ENCODE data around the gene LINS1. TPM values are rescaled to one million over a fixed set of nuclear protein-coding genes. Genes with fewer than 3 reads are reported as not detected.

Gene LINS1
- polyA plus RNA-seq, 4 donors, result 17.3 to 29.8 (median 22.7) TPM

DNA sequence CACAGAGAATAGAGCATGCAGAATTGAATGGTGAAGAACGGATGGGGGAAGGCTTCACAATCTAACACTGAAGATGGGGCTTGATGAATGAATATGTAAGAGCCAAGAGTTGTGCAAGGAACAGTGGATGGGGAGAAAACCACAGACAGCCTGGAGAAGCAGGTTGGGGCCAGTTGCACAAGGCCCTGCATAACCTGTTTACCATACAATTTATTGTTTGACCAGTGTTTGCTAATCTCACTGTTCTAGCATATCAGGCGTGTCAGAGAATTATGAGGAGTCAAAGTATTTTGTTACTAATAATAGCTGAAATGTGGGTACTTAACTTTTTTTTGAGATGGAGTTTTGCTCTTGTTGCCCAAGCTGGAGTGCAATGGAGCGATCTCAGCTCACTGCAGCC is 36.4 kb downstream of the LINS1 start:
- no peak for DNase-seq (ENCODE audit: low read depth in 4 of 4, low spot score in 3 of 4)

DNA sequence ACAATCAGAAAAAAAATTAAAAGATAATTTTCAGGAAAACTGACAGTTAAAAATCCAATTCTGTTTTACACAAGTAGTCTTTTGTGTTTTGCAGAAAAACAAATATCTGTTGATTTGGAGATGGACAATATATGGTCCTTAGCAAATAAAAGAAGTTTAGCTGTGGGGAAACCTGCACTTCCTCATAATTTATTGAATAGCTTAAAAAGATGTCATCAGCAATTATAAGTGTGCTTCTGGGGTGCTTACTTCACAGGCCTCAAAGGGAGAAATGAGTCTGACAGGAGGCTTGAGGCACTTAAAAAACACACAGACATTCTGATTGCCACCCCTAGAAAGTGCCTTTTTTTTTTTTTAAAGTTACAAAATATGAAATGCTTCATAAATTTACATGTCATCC is 41.7 kb downstream of the LINS1 start:
- no peak for DNase-seq (ENCODE audit: low read depth in 4 of 4, low spot score in 3 of 4)

- no peak for DNase-seq (ENCODE audit: low read depth in 4 of 4, low spot score in 3 of 4)
These were observed 42.7 kb downstream of the LINS1 start for GRCh38 chr15:100559330-100559729.

DNA sequence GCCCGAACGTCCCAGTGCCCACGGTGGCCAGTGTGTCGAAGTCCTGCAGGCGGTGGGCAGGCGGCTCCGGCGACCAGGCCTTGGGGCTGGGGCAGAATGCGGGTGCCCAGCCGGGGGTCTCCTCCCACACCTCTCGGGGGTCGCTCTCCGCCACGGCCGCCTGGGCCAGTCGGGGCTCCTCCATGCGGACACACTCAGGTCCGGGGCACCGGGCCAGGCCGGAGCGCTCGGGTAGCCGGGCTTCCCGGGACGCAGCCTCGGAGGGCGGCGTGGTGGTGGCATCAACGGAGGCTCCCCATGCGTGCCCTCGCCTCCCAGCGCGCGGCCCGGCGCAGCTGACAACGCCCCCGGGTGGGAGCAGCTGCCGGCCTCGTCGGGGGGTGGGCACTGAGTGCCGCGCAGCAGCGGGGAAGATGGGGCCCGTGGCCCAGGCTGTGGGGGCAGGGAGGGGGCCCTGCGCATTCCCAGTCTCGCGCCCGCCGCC is 43.2 kb downstream of the LINS1 start:
- no peak for DNase-seq (ENCODE audit: low read depth in 4 of 4, low spot score in 3 of 4)

- no peak for DNase-seq (ENCODE audit: low read depth in 4 of 4, low spot score in 3 of 4)
These were observed 48.5 kb downstream of the LINS1 start for GRCh38 chr15:100553468-100553867.

DNA sequence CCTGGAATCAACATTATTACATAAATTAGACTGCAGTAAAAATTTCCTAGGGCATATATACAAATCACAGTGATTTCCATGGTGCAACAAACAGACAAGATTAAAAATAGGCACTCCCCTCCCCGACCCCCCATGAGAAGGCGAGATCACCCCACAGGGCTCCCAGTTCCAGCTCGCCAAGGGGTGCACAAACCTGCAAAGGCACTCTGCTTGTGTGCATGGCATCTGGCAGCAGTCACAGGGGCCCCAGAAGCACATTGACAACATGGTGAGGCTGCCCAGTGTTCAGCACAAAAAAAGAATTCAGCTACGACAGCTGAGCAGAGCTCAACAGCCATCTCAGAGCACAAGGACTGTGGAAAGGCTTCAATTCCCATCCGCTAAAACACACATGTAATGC is 54.0 kb downstream of the LINS1 start:
- no peak for DNase-seq (ENCODE audit: low read depth in 4 of 4, low spot score in 3 of 4)

GRCh38 chr15:100544946-100545345 is 57.0 kb downstream of the LINS1 start:
- DNase-seq (ENCODE audit: low read depth in 4 of 4, low spot score in 3 of 4), result no peak

DNA sequence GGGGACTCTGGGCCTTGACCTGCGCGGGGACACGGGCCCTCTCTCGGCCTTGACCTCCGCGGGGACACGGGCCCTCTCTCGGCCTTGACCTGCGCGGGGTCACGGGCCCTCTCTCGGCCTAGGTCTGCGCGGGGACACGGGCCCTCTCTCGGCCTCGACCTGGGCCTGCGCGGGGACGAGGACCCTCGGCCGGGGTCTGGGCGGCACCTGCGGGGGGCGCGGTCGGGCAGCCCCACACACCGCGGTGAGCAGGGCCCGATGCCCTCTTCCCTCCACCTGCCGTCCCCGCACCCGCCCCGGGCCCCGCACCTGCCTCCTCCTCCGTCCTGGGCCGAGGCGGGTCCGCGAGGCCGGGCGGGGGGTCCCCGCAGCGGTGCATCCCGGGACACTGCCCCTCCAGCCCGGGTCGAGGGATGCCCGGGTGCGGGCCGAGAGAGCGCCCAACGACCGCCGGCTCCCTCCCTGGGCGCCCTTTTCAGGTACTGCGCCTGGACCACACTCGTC is 57.6 kb downstream of the LINS1 start:
- DNase-seq (ENCODE audit: low read depth in 4 of 4, low spot score in 3 of 4), result no peak

DNA sequence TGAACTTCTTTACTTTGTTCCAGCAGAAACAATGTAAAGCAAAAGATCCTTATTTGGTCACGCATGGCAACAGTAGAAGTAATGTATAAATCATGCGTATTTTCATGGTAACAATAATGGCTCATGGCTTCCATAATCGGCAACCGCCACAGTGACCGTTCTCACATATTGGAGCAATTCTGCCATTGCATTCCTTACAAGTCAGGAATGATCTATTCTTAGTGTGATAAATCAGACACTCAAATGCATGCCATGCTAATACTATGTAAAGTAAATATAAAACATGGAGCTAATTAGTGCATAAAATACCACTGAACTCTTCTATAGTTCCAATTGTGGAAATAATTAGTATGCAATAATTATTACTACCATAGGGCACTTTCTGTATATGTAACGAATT is 59.7 kb downstream of the LINS1 start:
- no peak for DNase-seq (ENCODE audit: low read depth in 4 of 4, low spot score in 3 of 4)

DNA sequence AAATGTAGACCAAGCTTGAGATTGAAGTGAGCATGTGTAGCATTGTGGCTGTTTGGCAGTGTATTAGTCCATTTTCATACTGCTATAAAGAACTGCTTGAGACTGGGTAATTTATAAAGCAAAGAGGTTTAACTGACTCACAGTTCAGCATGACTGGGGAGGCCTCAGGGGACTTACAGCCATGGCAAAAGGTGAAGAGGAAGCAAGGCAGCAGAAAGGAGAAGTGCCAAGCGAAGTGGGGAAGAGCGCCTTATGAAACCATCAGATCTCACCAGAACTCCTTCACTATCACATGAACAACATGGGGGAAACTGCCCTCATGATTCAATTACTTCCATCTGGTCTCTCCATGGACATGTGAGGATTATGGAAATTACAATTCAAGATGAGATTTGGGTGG is 64.7 kb downstream of the LINS1 start:
- no peak for DNase-seq (ENCODE audit: low read depth in 4 of 4, low spot score in 3 of 4)

- no peak for DNase-seq (ENCODE audit: low read depth in 4 of 4, low spot score in 3 of 4)
These were observed 65.3 kb downstream of the LINS1 start for GRCh38 chr15:100536733-100537132.

DNA sequence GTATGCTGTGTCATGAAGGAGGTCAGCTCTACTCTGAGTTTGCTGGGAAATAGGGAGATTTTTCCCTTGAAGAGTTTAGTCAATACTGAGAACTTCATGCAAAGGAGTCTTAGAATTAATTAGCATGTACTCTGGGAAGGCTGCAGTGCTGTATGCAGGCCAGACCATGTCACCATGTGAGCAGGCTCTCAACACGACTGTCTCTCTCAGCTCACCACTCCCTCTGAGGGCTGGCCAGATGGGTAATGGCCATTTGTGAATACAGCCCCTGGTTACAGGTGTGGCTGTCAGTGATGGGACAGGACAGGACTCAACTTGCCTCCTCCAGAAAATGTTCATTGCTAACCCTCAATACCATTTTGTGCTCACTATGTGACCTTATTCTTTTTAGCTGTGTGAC is 68.1 kb downstream of the LINS1 start:
- no peak for DNase-seq (ENCODE audit: low read depth in 4 of 4, low spot score in 3 of 4)

DNA sequence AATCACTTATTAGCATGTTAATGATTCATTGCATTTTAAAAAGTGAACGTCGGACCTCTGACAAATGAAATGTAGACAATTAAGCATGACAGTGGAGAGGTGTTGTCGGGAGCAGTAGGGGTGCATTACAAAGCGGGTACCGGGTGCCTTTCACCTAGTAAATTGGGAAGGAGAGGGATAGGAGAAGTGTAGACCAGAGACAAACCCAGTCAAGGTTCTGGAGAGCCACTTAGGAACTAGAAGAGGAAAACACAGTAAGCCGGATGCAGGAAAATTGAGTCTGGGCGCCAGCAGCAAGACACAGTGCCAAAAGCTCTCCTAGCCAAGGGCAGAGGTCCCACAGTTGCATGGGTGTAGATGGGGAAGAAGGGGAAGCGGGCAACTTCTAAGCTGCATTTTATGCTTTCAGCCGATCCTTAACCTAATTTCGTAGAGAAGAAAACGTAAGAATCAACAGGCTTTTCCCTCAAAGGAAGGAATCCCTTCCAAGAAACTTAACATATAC is 70.1 kb downstream of the LINS1 start:
- no peak for DNase-seq (ENCODE audit: low read depth in 4 of 4, low spot score in 3 of 4)

- no peak for DNase-seq (ENCODE audit: low read depth in 4 of 4, low spot score in 3 of 4)
These were observed 70.8 kb downstream of the LINS1 start for GRCh38 chr15:100531204-100531603.

DNA sequence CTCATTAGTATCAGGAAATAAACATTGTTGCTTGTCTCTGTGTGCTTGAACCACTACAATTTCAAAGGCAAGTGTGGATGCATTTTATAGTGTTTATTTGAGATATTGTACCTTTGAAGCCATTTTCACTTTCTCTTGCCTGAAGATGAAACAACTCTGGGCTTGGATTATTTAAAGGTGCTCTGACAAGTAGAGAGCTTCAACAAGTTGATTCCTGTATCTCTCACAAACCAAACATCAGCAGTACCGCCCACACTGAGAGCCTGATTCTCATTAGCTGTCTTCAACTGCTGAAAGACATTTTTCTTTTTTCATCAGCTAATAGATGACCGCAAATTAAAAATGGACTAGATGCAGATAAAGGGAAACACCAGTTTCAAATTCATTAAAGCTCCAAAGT is 72.4 kb downstream of the LINS1 start:
- DNase-seq (ENCODE audit: low read depth in 4 of 4, low spot score in 3 of 4), result no peak

DNA sequence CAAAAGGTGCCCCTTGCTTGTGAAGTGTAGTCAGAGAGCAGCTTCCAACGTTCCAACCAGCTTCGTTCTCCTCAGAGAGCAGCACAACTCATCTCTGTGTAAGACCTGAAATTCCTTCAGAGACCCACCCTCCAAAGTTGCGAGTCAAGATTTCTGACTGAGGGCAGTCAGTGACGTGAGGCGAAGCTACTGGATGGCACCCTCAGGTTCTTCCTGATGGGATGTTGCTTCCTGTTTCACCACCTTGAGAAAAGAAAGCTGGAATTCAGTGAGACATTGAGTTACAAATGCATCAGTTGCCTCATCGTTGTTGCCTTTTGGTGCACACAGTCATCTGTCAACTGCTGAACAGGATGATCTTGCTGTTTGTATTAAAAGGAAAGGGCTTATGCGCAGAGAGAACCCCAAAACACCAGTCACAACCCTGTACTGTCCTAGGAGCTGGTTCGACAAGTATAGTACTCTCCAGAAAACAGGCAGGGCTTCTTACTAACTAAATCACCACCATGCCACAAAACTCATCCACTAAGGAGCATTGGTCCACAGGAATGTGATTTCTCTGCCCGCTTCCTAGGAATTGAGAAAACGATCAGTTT is 73.1 kb downstream of the LINS1 start, which contains the start of gene CERS3:
Gene CERS3 (minus strand): TSS at position 118 of the 596 bp plus-strand sequence. CDS start 27,101 bp downstream, outside the sequence.
- no peak for DNase-seq (ENCODE audit: low read depth in 4 of 4, low spot score in 3 of 4)

- no peak for DNase-seq (ENCODE audit: low read depth in 4 of 4, low spot score in 3 of 4)
These were observed 75.9 kb downstream of the LINS1 start for GRCh38 chr15:100526027-100526481.

DNA sequence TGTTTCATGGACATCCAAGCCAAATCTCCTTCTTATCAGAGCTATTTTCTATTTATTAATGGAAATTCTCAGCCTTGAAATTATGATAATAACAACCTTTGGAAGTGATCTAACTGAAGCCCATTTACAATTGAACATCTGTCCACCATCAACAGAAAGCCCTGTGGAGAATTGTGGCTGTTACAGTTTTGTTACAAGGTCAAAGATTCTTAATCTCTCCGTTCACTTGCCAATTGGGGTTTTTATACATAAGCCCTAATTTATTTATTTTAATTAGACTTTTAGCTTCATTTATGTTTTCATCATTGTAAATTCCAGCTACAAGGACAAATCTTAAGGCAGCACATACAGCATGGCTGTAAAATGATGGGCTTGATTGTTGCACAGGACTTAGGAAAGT is 76.5 kb downstream of the LINS1 start:
- DNase-seq (ENCODE audit: low read depth in 4 of 4, low spot score in 3 of 4), result no peak

- no peak for DNase-seq (ENCODE audit: low read depth in 4 of 4, low spot score in 3 of 4)
These were observed 77.7 kb downstream of the LINS1 start for GRCh38 chr15:100524326-100524725.

DNA sequence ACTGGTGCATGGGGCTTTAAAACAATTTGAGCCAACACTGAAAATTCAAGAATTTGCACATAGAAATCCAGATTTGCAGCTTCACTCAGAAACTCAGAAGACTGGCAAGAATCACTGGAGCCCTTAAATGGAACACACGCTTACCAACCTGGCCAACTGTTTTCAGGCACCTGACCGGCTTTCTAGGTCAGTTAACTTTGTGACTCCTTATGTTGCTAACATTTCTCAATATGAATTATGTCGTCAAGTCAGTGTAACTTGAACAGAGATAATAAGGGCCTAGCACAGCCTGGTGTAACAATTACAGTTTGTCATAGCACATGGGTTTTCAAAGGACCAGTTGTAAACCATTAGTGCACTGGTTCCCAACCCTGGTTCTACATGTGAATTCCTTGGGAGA is 80.1 kb downstream of the LINS1 start:
- DNase-seq (ENCODE audit: low read depth in 4 of 4, low spot score in 3 of 4), result no peak

GRCh38 chr15:100520132-100520921 is 81.7 kb downstream of the LINS1 start:
- no peak for DNase-seq (ENCODE audit: low read depth in 4 of 4, low spot score in 3 of 4)

- DNase-seq (ENCODE audit: low read depth in 4 of 4, low spot score in 3 of 4), result no peak
These were observed 84.1 kb downstream of the LINS1 start for GRCh38 chr15:100517846-100518245.
